EH (cell line): ENCODE results near the gene PCLAF.

Source experiments
- DNase-seq: peaks from one replicate; pipeline ENCODE4 v3.0.0-alpha.2; 2015; ENCODE audit warnings: low read depth

PCLAF gene

GRCh38 chr15:64315216-64315615 is 66.0 kb downstream of the PCLAF start:
- DNase-seq: no peak

DNA sequence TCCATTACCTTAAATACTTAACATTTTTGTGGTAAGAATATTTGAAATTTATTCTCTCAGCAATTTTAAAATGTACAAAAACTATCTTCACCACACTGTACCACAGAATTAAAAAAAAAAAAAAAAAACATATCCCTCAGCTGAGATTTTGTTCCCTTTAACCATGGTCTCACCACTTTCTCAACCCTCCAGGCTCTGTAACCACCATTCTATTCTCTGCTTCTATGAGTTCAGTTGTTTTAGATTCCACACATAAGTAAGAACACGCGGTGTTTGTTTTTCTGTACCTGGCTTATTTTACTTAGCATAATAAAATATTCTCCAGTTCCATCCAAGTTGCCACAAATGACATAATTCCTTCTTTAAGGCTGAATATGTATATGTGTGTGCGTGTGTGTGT is 66.8 kb downstream of the PCLAF start:
- DNase-seq: no peak
